Measurements from ENCODE around the gene LNP1.
"Not testable (repeated sequence)": the region's sequence is repeated elsewhere in the genome, so short reads cannot be mapped to it uniquely, and the experiment has no call there.

LNP1 gene

DNA sequence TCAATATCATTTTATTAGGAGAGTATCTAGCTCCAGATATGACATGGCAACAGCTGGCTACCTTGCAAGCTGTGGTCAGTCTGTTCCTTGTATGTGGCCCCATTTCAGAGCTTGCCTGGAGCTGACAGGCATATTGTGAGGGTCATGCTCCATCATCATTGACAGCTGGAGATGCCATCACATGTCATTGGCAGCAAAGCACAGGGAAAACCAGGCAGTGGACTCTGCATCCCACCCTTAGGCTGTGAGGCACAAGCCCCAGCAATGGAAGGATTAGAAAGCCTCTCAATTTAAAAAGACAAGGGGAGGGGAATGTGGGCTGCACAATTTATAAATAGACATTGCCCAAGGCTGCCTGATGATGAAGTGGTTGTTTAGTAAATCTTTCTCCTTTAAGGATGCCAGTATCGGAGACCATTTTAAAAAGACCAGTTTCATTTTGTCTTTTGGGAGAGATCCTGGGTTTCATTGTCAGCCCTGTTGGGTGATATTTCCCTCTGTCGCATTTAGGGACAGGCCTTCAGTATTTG is 27.9 kb downstream of the LNP1 start:
- no peak for DNase-seq (ENCODE audit: low read depth in 2 of 2)

- DNase-seq (ENCODE audit: low read depth in 2 of 2): no peak
These were observed 35.6 kb downstream of the LNP1 start for GRCh38 chr3:100436951-100437350.

- no peak for DNase-seq (ENCODE audit: low read depth in 2 of 2)
These were observed 36.6 kb downstream of the LNP1 start for GRCh38 chr3:100437721-100438622.

DNA sequence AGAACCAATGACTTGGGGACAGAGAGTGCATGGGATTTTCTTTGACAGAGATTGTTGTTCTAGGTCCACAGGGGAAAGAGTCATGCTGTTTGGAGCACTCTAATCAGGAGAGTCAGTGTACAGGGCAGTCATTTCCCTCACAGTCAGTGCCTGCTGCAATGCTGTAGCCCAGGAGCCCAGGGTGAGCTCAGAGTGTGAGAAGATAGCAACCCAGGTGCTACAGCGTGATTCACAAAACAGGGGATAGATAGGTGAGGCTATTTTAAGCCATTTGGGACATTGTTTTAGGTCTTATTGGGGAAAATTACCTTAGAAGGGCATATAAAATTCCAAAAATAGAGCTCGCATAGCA is 37.3 kb downstream of the LNP1 start:
- DNase-seq (ENCODE audit: low read depth in 2 of 2): no peak

DNA sequence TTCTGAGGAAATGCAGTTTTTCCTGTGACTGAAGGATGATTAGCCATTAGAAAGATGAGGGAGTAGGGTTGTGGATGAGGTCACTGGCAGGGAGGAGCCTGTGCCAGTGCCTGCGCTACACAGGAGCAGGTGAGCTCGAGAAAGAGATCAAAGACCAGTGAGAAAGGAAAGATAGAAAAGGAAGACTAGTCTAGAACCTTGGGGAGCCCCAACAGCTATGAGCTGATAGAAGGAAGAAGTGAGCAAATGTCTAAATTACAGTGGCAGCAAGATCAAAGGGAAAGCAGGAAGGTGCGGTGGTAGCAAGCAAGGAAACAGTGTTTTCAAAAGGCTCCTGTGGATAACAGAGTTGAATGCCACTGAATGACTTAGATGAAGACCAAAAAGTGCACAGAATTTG is 39.6 kb downstream of the LNP1 start:
- DNase-seq (ENCODE audit: low read depth in 2 of 2): no peak

GRCh38 chr3:100443690-100444089 is 42.4 kb downstream of the LNP1 start:
- DNase-seq (ENCODE audit: low read depth in 2 of 2): no peak

DNA sequence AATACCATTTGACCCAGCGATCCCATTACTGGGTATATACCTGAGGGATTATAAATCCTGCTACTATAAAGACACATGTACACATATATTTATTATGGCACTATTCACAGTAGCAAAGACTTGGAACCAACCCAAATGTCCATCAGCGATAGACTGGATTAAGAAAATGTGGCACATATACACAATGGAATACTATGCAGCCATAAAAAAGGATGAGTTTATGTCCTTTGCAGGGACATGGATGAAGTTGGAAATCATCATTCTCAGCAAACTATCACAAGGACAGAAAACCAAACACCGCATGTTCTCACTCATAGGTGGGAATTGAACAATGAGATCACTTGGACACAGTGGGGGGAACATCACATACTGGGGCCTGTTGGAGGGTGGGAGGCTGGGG is 45.7 kb downstream of the LNP1 start:
- DNase-seq (ENCODE audit: low read depth in 2 of 2): not testable (repeated sequence)

DNA sequence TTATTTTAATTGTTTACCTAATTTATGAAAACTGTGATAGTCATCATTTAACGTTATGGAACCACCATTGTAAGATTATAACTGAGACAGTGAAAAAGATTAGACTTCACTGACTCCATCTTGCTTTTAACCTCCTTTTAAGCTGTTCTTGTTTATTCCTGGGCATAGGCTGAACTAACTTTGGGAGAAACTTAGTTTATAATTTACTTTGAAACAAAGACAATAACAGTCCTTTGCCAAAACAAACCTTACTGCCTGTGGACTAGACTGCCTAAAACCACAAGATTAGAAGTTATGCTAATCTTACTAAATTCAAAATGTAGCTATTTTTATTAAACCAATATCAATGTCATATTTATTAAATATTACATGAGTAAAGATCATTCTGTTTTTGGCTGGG is 46.7 kb downstream of the LNP1 start:
- no peak for DNase-seq (ENCODE audit: low read depth in 2 of 2)

- no peak for DNase-seq (ENCODE audit: low read depth in 2 of 2)
These were observed 47.9 kb downstream of the LNP1 start for GRCh38 chr3:100449214-100449613.

DNA sequence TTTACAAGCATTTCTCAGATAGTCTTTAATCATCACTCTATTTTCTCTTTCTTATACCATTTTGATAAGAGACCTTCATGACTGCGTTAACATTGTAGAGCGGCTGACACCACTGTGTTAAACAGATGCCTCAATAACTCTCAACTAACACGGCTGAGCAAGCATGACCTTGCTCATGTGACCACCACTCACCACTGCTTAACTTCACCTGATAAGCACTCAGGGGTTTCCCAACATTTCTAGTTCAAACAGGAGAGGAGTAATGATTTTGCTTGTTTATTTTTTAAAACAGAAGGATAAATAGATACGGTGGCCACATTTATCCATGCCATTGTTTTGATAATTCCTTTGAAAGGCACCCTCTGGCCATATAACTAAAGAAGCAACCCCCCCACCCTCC is 53.3 kb downstream of the LNP1 start:
- no peak for DNase-seq (ENCODE audit: low read depth in 2 of 2)

- no peak for DNase-seq (ENCODE audit: low read depth in 2 of 2)
These were observed 54.7 kb downstream of the LNP1 start for GRCh38 chr3:100455841-100456550.

DNA sequence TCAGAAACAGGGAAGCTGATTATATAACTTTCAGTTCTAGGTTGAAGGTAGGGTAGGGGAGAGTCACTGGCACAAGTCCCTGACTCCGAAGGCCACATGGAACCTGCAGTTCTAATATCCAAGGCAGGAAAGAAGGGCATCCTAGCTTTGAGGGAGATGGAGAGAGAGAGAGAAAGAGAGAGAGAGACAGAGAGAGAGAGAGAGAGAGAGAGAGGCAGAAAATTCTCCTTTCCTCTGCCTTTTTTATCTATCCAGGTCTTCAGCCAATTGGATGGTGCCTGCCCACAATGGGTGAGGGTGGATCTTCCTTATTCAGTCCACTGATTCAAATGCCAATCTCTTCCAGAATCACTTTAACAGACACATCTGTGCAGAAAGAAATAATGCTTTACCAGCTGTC is 55.4 kb downstream of the LNP1 start:
- DNase-seq (ENCODE audit: low read depth in 2 of 2): no peak

- DNase-seq (ENCODE audit: low read depth in 2 of 2): no peak
These were observed 56.5 kb downstream of the LNP1 start for GRCh38 chr3:100457811-100458210.

GRCh38 chr3:100458814-100459213 is 57.5 kb downstream of the LNP1 start:
- DNase-seq (ENCODE audit: low read depth in 2 of 2): no peak

DNA sequence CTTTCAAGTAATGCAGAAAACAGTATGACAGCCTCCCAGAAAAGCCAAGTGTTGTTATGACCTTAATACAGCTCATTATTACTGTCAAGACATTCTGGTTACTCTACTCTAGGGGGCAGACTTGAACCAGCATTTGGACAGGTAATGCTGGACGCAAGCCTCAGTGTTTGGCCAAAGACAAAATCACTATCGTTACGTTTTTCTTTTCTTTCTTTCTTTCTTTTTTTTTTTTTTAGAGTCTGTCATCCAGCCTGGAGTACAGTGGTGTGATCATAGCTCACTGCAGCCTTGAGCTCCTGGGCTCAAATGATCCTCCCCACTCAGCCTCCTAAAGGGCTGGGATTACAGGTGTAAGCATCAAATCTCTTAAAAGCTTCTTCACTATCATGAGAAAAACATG is 61.7 kb downstream of the LNP1 start:
- no peak for DNase-seq (ENCODE audit: low read depth in 2 of 2)

- no peak for DNase-seq (ENCODE audit: low read depth in 2 of 2)
These were observed 62.4 kb downstream of the LNP1 start for GRCh38 chr3:100463646-100464155.

DNA sequence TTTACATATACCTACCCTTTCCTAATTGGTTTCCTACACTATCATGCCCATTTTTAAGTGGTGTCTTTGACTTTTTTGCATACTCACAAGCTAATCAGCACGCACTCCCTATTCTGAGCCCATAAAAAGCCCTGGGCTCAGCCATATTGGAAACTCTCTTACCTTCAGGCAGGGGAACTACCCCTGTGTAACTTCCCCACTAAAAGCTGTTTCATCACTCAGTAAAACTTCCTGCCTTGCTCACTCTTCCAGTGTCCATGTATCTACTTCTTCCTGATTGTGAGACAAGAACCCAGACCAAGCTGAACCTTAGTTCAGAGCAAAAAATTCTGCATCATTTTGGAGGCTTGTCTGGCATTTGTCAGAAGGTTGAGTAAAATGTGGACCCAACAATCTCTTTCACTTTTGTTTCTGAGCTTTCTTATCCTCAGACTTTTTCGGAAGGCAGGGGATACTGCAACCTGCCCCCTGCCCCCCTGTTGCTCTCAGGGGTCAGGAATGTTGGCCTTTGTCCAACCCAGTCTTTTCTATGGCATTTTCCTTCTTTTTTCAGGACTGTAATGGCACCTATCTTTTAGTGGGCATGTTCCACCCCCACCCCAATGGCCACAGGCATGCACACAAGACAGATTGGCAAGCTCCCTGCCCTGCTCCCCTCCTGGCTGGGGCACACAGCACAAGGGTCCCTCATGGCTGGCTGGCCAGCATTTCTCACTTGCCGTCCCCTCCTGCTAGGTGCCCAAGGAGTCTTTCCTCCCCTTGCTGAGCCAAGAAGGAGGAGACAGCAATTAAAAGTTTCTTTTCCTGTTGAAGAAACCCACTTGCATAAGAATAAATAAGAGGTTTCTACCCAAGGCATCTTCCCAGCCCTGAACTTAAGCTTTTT is 64.8 kb downstream of the LNP1 start:
- no peak for DNase-seq (ENCODE audit: low read depth in 2 of 2)

- DNase-seq (ENCODE audit: low read depth in 2 of 2): no peak
These were observed 65.8 kb downstream of the LNP1 start for GRCh38 chr3:100467133-100467532.

DNA sequence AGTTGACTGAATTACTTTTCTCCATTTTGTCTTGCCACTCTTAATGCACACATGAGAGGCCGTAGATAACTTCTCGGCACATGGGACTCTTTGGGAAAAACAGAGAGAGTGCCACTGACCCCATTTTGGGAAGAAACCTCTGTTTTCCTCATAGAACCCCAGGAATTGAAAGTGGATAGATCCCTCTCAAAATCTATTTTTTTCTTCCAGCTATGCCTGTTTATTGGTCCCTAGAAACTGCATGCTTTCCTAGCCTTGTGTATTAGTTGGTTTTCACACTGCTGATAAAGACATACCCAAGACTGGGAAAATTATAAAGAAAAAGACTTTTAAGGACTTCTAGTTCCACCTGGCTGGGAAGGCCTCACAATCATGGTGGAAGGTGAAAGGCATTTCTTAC is 67.3 kb downstream of the LNP1 start:
- DNase-seq (ENCODE audit: low read depth in 2 of 2): no peak

DNA sequence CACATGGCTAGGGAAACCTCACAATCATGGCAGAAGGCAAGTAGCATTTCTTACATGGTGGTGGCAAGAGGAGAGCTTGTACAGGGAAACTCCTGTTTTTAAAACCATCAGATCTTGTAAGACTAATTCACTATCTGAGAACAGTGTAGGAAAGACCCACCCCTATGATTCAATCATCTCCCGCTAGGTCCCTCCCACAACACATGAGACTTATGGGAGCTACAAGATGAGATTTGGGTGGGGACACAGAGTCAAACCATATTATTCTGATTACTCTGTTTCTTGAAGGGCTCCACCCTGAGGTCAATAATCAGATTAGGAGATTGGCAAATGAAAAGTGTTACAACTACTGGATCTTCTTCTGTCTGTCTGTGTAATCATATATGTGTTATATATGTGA is 69.6 kb downstream of the LNP1 start:
- DNase-seq (ENCODE audit: low read depth in 2 of 2): no peak

DNA sequence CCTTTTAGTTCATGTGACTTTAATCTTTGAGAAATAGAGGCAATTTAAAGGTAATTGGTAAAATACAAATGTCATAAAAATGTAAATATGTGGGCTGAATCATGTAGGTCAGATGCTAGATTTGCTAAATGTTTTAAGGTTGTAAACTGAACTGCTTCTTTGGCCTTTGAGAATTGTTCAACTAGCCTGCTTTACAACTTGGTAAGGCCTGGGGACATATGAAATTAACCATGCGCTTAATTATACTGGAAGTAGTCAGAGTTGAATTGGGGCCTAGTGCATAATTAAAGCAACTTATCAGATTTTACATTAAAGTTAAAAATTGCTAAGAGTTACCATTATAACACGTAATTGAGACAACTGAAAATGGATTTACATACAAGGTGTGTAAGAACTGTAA is 70.1 kb downstream of the LNP1 start:
- DNase-seq (ENCODE audit: low read depth in 2 of 2): no peak

GRCh38 chr3:100477851-100478360 is 76.6 kb downstream of the LNP1 start:
- DNase-seq (ENCODE audit: low read depth in 2 of 2): not testable (repeated sequence)
